Measurements from ENCODE around the gene TPST1.

DNA sequence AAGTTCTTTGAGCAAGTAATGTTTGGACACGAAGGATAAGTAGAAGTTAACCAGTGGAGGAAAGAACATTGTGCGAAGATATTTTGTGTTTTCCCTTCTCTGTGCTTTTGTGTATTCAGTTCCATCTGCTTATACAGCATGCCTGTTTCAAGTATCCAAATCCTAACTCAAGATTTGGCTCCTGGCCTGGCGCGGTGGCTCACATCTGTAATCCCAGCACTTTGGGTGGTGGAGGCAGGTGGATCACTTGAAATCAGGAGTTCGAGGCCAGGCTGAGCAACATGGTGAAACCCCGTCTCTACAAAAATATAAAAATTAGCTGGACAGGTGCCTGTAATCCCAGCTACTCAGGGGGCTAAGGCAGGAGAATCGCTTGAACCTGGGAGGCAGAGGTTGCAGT, 40.8 kb upstream of the TPST1 start:
- no peak for TF ChIP-seq GABPA (IDR thresholded peaks at IDR 0.05; ENCODE audit: borderline replicate concordance, insufficient read depth, low read length)
- TF ChIP-seq, protein P1, sequence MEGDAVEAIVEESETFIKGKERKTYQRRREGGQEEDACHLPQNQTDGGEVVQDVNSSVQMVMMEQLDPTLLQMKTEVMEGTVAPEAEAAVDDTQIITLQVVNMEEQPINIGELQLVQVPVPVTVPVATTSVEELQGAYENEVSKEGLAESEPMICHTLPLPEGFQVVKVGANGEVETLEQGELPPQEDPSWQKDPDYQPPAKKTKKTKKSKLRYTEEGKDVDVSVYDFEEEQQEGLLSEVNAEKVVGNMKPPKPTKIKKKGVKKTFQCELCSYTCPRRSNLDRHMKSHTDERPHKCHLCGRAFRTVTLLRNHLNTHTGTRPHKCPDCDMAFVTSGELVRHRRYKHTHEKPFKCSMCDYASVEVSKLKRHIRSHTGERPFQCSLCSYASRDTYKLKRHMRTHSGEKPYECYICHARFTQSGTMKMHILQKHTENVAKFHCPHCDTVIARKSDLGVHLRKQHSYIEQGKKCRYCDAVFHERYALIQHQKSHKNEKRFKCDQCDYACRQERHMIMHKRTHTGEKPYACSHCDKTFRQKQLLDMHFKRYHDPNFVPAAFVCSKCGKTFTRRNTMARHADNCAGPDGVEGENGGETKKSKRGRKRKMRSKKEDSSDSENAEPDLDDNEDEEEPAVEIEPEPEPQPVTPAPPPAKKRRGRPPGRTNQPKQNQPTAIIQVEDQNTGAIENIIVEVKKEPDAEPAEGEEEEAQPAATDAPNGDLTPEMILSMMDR (IDR thresholded peaks at IDR 0.05; ENCODE audit: control extremely low read depth in 1 of 3, insufficient read depth in 1 of 3, low read depth in 1 of 3, low read length in 3 of 3) = no peak
- no peak for TF ChIP-seq JUND (IDR thresholded peaks at IDR 0.05; ENCODE audit: low read length)
- TF ChIP-seq MAX (IDR thresholded peaks at IDR 0.05) = no peak
- TF ChIP-seq CREB1 (IDR thresholded peaks at IDR 0.05) = no peak
- TF ChIP-seq TBP (IDR thresholded peaks at IDR 0.05; ENCODE audit: low read depth, low read length) = no peak

Data from H1 (cell line).